GM21515 (cell line): ENCODE data around the gene IL1RL2.

ENCODE experiments used
- ATAC-seq: cut with Tn5 transposase; IDR thresholded peaks from one replicate; pipeline ENCODE4 v1.9.1; 2021; ENCODE audit not compliant: unreplicated experiment

Gene IL1RL2

DNA sequence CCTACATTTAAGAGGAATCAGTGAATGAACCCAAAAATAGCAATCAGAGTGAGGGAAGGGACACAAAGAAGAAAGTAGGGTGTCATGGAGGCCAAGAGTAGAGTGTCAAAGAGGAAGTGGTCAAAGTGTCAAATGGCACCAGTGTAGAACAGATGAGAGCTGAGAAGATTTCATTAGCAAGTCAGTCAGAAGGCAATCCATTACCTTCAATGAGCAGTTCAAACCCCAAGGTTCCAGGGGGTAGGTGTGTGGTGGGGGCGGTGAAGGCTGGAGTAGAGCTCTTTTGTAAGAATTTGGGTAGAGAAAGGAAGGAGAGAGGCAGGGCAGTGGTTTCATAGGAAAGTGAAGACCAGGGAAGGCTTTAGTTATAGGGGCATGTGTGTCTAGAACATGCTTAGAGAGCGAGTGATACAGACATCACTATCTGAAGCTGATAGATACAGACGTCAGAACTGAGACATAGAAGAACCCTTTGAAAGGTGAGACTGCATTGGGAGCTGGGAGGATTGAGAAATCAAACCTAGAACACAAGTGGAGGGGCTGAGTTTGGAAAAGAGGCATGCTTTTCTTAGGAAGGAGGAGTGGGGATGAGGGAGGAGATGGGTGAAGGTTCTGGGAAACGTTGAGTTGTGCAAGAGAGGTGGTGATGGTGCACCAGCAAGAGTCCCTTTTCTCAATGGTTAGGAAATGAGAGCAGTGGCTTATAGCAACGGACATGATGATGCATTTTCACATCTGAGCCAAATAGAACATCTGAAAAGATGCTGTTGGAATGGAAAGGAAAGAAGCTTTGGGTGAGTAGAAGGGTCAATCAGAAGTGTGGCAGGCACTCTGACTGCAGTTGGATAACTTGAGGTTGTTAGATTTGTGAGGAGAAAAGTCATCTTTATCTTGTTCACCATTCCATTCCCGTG, 75.7 kb downstream of the IL1RL2 start:
- no peak for ATAC-seq

DNA sequence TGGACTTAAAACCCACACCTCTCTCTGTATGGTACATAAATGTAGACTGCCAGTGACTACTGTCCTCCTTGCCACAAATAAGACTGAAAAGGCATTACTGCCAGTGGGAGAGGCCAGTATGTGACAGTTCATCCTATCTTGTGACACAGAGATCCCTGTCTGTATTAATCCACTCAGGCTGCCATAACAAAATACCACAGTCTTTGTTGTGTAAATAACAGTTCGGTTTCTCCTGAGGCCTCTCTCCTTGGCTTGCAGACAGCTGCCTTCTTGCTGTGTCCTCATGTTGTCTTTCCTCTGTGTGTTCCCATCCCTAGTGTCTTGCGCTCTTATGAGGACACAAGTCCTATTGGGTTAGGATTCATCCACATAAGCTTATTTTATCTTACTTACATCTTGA, 78.1 kb downstream of the IL1RL2 start:
- ATAC-seq: no peak

DNA sequence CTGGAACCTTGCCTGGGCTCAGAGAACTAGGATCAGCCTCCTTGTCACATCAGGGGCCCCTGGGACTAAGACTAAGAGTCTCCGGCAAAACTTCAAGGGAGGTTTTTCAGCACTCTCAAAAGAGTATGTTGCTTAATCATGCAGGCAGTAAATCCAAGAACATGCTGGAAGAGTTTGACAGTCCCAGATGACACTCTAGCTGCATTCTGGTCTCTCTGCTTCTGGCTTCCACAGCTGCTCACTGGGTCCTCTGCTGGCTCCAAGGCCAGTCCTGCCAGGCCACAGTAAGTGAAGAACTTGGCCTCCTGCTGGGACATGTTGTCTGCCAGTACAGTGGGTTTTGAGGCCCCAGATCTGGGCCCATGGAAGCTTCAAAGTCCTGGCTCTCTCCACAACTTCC, 79.4 kb downstream of the IL1RL2 start:
- no peak for ATAC-seq

DNA sequence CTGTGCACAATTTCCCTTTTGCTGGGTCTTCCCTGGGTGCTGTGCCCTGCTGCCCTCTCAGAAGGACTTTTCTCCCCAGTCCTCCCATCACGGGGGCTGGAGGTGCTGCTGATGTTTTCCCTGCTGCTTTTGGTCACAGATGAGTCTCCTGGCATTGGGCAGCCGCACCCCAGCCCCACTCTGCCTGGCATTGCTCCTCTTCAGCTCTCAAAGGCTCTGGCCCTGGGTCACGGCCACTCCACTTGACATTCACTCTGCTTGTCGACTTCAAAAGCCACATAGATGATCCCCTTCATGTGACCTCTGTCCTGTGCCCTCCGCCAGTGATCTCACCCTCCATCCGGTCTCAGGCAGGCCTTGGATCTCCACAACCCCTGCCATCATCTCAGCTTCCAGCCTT, 81.0 kb downstream of the IL1RL2 start:
- ATAC-seq: no peak

DNA sequence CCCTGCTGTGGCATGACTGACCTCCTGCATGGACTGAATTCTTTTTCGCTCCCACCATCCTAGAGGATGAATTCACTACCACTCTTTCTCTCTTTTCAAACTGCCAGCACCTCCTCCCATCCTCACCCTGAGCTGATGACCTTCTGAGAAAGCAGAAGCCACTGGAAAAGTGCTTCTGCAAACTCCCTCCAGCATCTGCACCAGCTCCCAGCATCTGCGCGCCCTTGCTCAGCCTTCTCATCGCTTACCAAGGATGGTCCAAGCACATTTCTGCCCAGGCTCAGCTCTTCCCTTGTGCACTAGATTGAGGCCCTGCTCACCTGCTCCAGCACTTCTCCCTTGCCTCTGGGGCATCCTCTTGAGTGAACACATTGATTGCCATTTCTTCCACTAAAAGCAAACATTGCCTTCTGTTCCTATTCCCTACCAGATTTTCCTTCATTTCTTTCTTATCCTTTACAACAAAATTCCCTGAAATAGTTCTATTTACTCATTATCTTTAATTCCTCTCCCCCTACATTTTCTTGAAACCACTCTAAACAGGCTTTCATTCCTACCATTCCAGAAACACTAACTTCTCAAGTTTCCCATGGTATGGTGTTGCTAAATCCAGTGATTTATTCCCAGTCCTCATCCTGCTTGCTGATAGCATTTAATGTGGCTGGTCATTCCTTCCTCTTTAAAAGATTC, 81.8 kb downstream of the IL1RL2 start:
- no peak for ATAC-seq

DNA sequence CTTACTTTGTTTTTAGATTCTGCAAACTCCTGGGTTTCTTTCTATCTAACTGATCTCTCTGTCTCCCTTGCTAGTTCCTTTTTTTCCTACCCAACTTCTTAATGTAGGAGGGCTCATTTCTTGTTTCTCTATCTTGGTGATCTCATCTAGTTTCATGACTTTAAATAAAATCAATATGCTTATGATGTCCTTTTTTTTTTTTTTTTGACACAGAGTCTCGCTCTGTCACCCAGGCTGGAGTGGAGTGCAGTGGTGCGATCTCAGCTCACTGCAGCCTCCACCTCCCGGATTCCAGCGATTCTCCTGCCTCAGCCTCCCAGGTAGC, 82.3 kb downstream of the IL1RL2 start:
- ATAC-seq: no peak

DNA sequence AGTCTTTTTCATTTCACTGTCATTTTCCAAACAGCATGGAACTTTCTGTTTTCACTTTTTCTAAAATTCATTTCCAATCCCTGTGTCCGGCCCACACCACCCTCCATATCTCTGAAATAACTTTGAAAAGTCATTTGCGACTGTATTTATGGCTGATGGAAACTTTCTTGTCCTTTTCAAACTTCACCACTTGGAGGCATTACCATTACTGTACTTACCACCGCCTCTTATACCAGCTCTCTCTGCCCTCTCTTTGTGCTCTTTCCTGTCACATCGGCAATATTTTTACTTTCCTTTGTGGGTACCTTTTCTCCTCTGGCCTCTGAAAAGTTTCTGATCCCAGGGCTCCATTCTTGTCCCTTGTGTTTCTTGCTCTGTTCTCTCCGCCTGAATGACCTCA, 85.0 kb downstream of the IL1RL2 start:
- no peak for ATAC-seq

DNA sequence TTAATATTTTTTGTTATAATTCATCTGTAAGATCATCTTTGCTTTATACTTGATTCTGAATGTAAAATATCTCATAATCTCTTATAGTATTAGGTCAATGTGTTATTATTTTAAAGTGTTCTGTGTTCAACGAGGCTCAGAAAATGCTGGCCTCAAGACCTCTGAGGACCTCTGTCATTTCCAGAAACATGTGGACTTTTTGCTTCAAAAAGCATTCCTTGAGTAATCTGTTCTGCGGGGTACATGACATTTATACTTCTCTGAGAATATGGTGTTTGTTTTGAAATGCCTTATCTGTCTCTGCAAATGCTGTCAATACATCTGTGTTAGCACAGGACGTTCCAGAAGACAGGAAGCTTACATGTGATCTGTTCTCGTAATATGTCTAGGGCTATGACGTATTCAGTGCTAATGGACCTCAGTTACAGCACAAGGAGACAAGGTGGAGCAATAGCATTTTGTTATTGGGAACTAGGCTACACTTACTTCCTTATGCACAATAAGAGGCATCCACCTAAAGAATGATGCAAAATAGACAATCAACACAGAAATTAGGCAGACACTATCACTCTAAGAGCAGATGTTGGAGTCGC, 86.9 kb downstream of the IL1RL2 start:
- ATAC-seq: no peak

DNA sequence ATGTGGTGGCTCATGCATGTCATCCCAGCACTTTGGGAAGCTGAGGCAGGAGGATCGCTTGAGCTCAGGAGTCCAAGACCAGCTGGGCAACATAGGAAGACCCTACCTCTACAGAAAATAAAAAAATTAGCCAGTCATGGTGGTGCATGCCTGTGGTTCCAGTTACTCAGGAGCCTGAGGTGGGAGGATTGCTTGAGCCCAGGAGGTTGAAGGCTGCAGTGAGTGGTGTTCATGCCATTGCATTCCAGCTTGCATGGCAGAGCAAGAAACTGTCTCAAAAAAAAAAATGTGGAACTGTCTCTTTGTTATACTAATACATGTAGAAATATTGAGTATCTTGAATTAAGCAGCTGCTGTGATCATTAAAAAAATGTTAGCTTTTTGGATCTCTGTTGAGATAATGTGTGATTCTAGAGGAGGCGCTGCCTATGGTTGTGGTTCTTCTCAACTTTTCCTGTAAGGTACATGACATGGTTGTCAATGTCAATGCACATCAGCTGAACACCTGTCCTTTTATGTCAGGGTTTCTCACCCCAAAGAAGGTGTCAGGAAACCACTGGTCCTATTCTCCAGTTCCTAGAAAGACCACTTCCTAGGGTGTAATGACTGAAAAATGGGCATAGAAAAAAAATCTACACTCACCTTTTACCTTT, 89.9 kb downstream of the IL1RL2 start:
- no peak for ATAC-seq

DNA sequence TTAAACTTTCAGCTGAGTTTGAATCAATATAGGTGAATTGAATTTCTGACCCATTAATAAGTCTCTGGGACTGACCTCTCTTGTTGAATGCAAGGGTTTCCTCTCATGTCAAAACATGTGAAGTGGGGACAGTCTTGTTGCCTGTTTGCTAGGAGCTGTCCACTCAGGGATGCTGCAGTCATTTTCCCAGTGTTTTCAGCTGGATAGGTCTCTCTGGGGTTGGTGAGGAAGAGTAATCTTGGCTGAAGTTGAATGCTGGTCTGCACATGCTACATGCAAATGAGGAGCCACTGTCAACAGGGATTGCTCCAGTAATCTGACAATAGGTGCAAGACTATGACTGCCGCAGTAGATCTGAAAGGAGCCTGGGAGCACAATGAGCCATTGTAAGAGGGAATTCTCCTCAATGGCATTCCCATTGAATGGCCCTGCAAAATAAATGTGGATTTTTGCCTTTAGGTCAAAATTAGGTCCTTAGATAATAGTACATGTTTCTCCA, 90.4 kb downstream of the IL1RL2 start:
- no peak for ATAC-seq

DNA sequence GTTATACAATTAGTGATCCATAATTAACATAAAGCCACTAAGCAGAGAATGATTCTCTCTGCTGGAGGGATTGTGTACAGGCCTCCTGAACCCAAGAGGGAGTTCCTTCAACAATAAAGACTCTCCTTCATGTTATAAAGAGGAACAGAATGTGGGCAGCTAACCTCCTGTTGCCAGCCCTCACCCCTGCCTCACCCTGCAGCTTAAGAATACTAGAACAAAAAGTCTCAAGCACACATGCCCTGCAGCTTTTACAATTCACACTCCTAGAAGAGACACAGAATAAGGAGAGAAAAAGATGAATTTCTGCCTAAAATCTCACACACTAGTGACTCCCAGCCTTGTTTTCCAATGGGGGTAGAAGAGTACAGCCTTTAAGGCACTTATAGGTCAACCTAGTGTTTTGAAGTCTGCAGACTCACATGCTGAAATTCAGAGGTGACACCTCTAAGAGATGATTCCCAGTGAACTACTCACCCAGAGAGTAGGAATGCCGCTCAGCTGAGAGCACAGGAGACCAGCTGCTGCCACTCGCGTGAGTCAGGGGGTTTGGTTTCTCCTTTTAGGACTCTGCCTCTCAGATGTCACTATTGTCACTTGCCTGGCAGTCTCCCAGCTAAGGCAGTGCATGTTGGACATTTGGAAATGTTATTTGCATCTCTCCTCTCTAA, 92.0 kb downstream of the IL1RL2 start:
- no peak for ATAC-seq

DNA sequence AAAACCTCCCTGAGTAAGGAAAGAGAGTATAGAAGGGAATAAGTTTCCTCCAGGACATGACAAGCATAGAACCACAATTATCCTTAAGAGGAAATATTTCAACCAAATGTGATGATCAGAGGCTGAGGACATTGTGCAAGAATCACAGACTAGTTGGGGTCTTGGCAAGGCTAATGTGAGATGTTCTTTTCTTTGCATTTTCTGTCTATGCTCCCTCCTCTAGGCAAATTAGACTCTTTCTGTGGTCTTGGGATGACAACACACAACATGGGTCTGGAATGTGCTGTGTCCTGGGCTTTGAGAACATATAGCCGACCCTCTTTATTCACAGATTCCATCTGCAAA, 92.5 kb downstream of the IL1RL2 start:
- no peak for ATAC-seq

DNA sequence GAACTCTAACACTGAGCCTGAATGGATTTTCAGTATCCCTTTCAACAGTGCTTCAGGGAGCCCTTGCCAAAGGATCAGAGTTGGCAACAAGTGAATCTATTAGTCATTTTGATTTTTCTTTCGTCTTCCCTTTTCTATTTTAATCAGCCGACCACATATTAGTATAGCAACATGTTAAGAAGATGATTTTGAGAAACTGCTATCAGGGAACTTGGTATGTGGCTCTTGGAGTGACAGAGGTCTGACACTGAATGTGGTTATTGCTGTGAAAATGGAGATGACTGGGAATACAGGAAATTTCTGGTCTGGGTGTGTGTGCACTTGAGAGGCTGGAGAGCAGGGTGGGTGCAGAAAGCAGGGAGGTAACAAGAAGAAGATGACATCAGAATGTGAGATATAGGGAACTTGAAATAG, 95.9 kb downstream of the IL1RL2 start:
- ATAC-seq: no peak

DNA sequence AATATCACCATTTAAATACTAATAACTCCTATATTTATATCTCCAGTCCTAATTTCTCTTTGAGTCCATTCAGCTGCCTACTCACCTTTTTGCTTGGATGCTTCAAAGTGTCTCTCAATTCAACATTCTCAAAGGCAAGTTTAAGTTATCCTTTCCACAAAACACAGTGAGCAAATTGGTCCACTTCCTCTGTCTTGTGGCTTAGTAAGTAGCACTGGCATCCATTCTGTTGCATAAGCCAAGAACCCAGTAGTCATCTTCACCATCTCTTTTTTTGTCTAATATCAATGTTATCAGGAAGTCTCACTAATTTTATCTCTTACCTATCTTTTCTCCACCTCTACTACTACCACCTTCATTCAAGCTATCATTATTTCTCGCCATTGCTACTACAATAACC, 97.2 kb downstream of the IL1RL2 start:
- no peak for ATAC-seq

DNA sequence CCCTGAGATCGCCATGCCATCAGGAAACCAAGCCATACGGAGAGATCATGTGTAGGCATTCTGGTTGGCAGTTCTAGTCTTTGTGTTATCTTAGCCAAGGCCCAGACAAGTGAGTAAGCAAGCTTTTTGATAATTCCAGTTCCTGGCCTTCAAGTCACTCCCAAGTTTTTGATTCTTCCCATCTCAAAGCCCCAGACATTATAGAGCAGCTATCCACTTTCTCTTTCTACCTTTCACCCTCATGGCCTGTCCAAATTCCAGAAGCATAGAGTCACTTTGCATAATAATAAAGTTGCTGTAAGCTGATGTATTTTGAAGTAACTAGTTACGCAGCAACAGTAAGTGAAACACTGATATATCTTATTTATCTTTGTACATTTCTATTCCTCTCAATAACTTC, 97.8 kb downstream of the IL1RL2 start:
- no peak for ATAC-seq

DNA sequence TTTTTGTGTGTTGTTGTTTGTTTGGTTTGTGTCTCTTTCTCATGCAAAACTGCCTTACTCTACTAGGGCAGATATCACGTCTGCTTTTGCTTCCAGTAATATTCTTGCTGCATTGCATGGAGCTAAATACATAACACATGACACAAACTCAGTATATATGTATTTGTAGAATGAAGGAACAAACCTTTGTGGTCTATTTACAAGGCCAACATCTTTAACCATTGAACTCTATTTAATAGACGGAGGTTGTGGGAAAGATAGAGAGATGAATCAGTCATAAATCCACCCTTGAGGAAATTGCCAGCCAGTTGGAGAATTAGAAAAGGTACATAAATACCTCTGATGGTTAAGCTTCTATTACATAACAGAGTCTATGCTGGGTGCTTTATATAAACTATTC, 98.5 kb downstream of the IL1RL2 start:
- ATAC-seq: no peak

DNA sequence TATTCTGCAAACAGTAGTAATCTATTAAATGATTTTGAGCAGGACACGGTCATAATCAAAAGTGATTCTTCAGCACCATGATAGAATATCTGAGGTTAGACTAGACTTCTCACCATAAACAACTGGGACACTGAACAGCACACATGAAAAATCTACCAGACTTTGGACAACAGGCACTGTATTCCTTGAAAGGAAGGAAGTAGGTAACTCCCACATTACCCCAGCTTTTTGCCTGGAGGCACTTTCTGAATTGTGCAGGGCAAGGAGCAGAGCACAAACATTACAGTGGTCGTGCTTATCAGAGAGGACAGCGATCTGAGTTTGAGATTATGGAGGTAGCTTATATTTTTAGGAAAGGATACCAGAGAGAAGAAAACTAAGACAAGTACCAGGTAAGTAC, 99.2 kb downstream of the IL1RL2 start:
- ATAC-seq: no peak

DNA sequence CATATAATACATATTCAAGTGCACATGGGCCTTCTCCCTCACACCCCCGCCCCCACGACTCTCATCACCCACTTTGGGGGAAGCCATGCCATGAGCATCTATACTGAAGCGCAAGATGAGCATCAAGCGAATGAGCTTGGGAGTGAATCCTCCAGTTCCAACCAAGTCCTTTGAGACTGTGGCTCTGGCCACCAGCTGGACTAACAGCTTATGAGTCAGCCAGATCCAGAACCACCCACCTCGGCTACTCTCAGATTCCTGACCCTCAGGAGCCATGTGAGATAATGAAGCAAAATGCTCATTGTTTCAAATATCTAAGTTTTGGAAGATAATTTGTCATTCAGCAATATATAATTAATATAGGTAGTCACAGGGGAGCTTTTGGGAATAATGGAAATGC, 102.3 kb downstream of the IL1RL2 start:
- ATAC-seq: no peak
